ENCODE measurements around the gene ADAMTS1. TPM values are rescaled to one million over a fixed set of nuclear protein-coding genes. Genes with fewer than 3 reads are reported as not detected.
"Not testable (repeated sequence)": the region's sequence is repeated elsewhere in the genome, so short reads cannot be mapped to it uniquely, and the experiment has no call there.

ADAMTS1 gene
- total and polyA plus RNA-seq, 8 donors, result 54.2 to 147 (median 96.9) TPM

DNA sequence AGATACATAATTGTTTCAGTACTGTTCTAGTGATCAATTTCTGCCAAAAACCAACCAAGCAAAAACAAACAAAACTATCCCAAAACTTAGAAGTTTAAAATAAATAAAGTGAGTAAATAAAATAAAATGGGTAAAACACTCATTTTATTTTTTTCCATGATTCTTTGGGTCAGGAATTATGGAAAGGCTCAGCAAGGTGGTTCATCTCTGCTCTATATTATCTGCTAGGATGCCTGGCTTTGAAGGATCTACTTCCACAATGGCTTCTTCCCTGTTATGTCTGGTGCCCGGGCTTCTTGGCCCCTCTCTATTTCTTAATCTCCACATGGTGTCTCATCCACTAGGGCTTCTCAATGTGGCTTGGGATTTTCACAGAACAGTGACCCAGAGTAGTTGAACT lies 29.1 kb upstream of the ADAMTS1 start:
- DNase-seq (no peak), ATAC-seq (no peak)
- TF ChIP-seq CTCF (IDR thresholded peaks at IDR 0.05), result no peak

GRCh38 chr21:26865857-26866256 lies 20.6 kb upstream of the ADAMTS1 start:
- Histone ChIP-seq H3K36me3 (no peaks in the 10 kb centered on the region), H3K27me3 (no peaks in the 10 kb centered on the region), H3K4me1 (no peaks in the 10 kb centered on the region), H3K4me3 (no peak overlapping the region), H3K27ac (no peak overlapping the region), H3K9me3 (no peaks in the 10 kb centered on the region)
- no peak for TF ChIP-seq CTCF (IDR thresholded peaks at IDR 0.05)
- intact Hi-C loops (cut with DNase I), result no loop called here
- ATAC-seq (peak; percentile 93), DNase-seq (no peak)

More for the DNA sequence above, 29.1 kb upstream of the ADAMTS1 start:
- no peaks in the 10 kb centered on the region for H3K4me1 ChIP-seq
- intact Hi-C loops (cut with DNase I), result no loop called here
- H3K36me3 ChIP-seq, result no peaks in the 10 kb centered on the region
- H3K27ac ChIP-seq, result no peak overlapping the region
- no peaks in the 10 kb centered on the region for H3K27me3 ChIP-seq
- H3K4me3 ChIP-seq, result no peak overlapping the region
- peaks cover 0 to 23% of the 10 kb centered on the region in 2 donors for H3K9me3 ChIP-seq

GRCh38 chr21:26856871-26857350 lies 11.7 kb upstream of the ADAMTS1 start:
- intact Hi-C loops (cut with DNase I), result loop anchor here in 1 of 2 donors (10.0 kb wide), 2 partner anchors 1478 to 1888 kb away; no protein-coding TSS in a partner anchor
- DNase-seq, H3K27ac ChIP-seq, H3K36me3 ChIP-seq, ATAC-seq, H3K27me3 ChIP-seq, H3K4me1 ChIP-seq, H3K9me3 ChIP-seq, H3K4me3 ChIP-seq: not testable (repeated sequence)

DNA sequence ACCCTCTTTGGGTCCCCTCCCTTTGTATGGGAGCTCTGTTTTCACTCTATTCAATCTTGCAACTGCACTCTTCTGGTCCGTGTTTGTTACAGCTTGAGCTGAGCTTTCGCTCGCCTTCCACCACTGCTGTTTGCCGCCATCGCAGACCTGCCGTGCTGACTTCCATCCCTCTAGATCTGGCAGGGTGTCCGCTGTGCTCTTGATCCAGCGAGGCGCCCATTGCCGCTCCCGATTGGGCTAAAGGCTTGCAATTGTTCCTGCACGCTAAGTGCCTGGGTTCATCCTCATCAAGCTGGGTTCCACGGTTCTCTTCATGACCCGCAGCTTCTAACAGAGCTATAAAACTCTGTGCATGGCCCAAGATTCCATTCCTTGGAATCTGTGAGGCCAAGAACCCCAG lies 9.5 kb upstream of the ADAMTS1 start:
- H3K4me1 ChIP-seq, H3K27me3 ChIP-seq, H3K9me3 ChIP-seq, ATAC-seq, H3K27ac ChIP-seq, H3K4me3 ChIP-seq, H3K36me3 ChIP-seq: not testable (repeated sequence)
- intact Hi-C loops (cut with DNase I), result loop anchor here in 1 of 2 donors (10.0 kb wide), 2 partner anchors 1480 to 1890 kb away; no protein-coding TSS in a partner anchor
- peak in 1 of 4 donors; percentile 43 for DNase-seq

- peaks cover 0 to 9% of the 10 kb centered on the region in 2 donors for H3K4me1 ChIP-seq
- no peak for DNase-seq
- H3K4me3 ChIP-seq, result no peak overlapping the region
- H3K27ac ChIP-seq, result no peak overlapping the region
- H3K9me3 ChIP-seq, result no peaks in the 10 kb centered on the region
- TF ChIP-seq CTCF (IDR thresholded peaks at IDR 0.05), result no peak
- peaks cover 0 to 18% of the 10 kb centered on the region in 2 donors for H3K27me3 ChIP-seq
- intact Hi-C loops (cut with DNase I), result loop anchor here in 1 of 2 donors (10.0 kb wide), 2 partner anchors 1482 to 1892 kb away; no protein-coding TSS in a partner anchor
- no peak for ATAC-seq
- H3K36me3 ChIP-seq, result no peaks in the 10 kb centered on the region
Measured at GRCh38 chr21:26852423-26852822, 7.2 kb upstream of the ADAMTS1 start.

- DNase-seq, result no peak
- TF ChIP-seq CTCF (IDR thresholded peaks at IDR 0.05), result no peak
- no peaks in the 10 kb centered on the region for H3K36me3 ChIP-seq
- intact Hi-C loops (cut with DNase I), result loop anchor here in 1 of 2 donors (10.0 kb wide), 2 partner anchors 1483 to 1893 kb away; no protein-coding TSS in a partner anchor
- peaks cover 0 to 15% of the 10 kb centered on the region in 2 donors for H3K4me1 ChIP-seq
- H3K4me3 ChIP-seq, result no peak overlapping the region
- ATAC-seq, result no peak
- H3K9me3 ChIP-seq, result no peaks in the 10 kb centered on the region
- no peak overlapping the region for H3K27ac ChIP-seq
- peaks cover 0 to 29% of the 10 kb centered on the region in 2 donors for H3K27me3 ChIP-seq
Measured at GRCh38 chr21:26851109-26851944, 6.1 kb upstream of the ADAMTS1 start.

Measured in left lung (tissue), 10 donors.